ENCODE data around the gene PNMA6E.

PNMA6E gene

GRCh38 chrX:153426204-153426603, 25.1 kb upstream of the PNMA6E start:
- ChIA-PET CTCF (interaction anchor here (1.5 kb wide), 1 partner anchor 13 kb away, joined by 5 read pairs; no protein-coding TSS in a partner anchor), POLR2A (no interaction called here)
- TF ChIP-seq CTCF (IDR thresholded peaks at IDR 0.05; ENCODE audit: insufficient read depth, low read length, missing control alignments): no peak
- no peak overlapping the region for H3K4me3 ChIP-seq (ENCODE audit: low read depth, low read length)
- no peak for DNase-seq (ENCODE audit: low read depth, low spot score)

- H3K4me3 ChIP-seq (ENCODE audit: low read depth, low read length): no peak overlapping the region
- no peak for DNase-seq (ENCODE audit: low read depth, low spot score)
- ChIA-PET CTCF (interaction anchor here (0.8 kb wide), 1 partner anchor 14 kb away, joined by 3 read pairs; no protein-coding TSS in a partner anchor), POLR2A (no interaction called here)
- no peak for TF ChIP-seq CTCF (IDR thresholded peaks at IDR 0.05; ENCODE audit: insufficient read depth, low read length, missing control alignments)
Observed at GRCh38 chrX:153423652-153424051, 22.5 kb upstream of the PNMA6E start.

GRCh38 chrX:153421856-153422255, 20.7 kb upstream of the PNMA6E start:
- POLR2A ChIA-PET: no interaction called here
- no peak overlapping the region for H3K4me3 ChIP-seq (ENCODE audit: low read depth, low read length)
- no peak for TF ChIP-seq CTCF (IDR thresholded peaks at IDR 0.05; ENCODE audit: insufficient read depth, low read length, missing control alignments)
- DNase-seq (ENCODE audit: low read depth, low spot score): no peak
- CTCF ChIA-PET: no interaction called here

GRCh38 chrX:153420851-153421599, 19.9 kb upstream of the PNMA6E start:
- ChIA-PET POLR2A (no interaction called here), CTCF (no interaction called here)
- TF ChIP-seq CTCF (IDR thresholded peaks at IDR 0.05; ENCODE audit: insufficient read depth, low read length, missing control alignments): no peak
- no peak overlapping the region for H3K4me3 ChIP-seq (ENCODE audit: low read depth, low read length)
- DNase-seq (ENCODE audit: low read depth, low spot score): no peak

GRCh38 chrX:153417637-153418036, 16.5 kb upstream of the PNMA6E start:
- DNase-seq (ENCODE audit: low read depth, low spot score): no peak
- TF ChIP-seq CTCF (IDR thresholded peaks at IDR 0.05; ENCODE audit: insufficient read depth, low read length, missing control alignments): no peak
- ChIA-PET CTCF (no interaction called here), POLR2A (no interaction called here)
- H3K4me3 ChIP-seq (ENCODE audit: low read depth, low read length): no peak overlapping the region

GRCh38 chrX:153416781-153417450, 15.8 kb upstream of the PNMA6E start:
- no peak for DNase-seq (ENCODE audit: low read depth, low spot score)
- POLR2A ChIA-PET: no interaction called here
- H3K4me3 ChIP-seq (ENCODE audit: low read depth, low read length): no peak overlapping the region
- CTCF ChIA-PET: interaction anchor here (0.6 kb wide), 1 partner anchor 21 kb away, joined by 3 read pairs; no protein-coding TSS in a partner anchor
- TF ChIP-seq CTCF (IDR thresholded peaks at IDR 0.05; ENCODE audit: insufficient read depth, low read length, missing control alignments): no peak

Measured in AG04449 (cell line).